GM12891 (cell line): Measurements from ENCODE around the gene PLXNC1.

Source experiments
- PAX5 ChIP-seq: IDR thresholded peaks from 2 replicates; pipeline ENCODE4 v1.6.1; 2011; ENCODE audit warnings: low read length, moderate library complexity, mild to moderate bottlenecking; ENCODE audit not compliant: insufficient read depth, severe bottlenecking
- POLR2A ChIP-seq: IDR thresholded peaks from 2 replicates; pipeline ENCODE4 v1.6.1; 2011; ENCODE audit warnings: low read depth, low read length, control low read depth
- POLR2AphosphoS5 ChIP-seq: IDR thresholded peaks from 2 replicates; pipeline ENCODE4 v1.6.1; 2011; ENCODE audit warnings: low read depth, low read length, control low read depth
- POU2F2 ChIP-seq: IDR thresholded peaks from 2 replicates; pipeline ENCODE4 v1.6.1; 2011; ENCODE audit warnings: low read depth, mild to moderate bottlenecking, control low read depth, low read length, moderate library complexity
- TAF1 ChIP-seq: IDR thresholded peaks from 2 replicates; pipeline ENCODE4 v1.6.1; 2011; ENCODE audit warnings: low read depth, low read length, control low read depth

DNA sequence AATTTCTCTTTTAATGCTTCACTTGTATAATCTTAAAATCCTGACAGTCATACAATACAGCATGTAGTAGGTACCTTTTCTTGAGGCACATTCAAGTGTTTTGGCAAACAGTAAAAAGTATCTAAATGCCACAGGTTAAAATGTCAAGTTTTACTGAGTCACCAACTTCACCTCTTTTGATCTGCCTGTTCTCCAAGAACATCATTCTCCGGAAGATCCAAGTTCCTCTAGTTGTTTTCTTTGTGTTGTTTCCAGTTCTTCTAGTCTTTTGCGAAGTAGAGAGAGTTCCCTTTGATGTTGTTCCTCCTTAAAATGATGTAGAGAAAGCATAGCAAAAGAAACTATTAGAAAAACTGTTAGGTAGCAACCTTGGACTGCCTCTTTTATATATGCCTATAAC lies 160.2 kb downstream of the PLXNC1 start:
- TF ChIP-seq POLR2A (no peak), TAF1 (no peak), POLR2AphosphoS5 (no peak), POU2F2 (no peak), PAX5 (no peak)
